Iris pigment epithelial cell (primary cell): ENCODE results near the gene CDKN1C.

Source experiments
- DNase-seq: peaks from one replicate; pipeline ENCODE4 v3.0.0-alpha.2; 2011; ENCODE audit warnings: low read depth

The CDKN1C gene

DNA sequence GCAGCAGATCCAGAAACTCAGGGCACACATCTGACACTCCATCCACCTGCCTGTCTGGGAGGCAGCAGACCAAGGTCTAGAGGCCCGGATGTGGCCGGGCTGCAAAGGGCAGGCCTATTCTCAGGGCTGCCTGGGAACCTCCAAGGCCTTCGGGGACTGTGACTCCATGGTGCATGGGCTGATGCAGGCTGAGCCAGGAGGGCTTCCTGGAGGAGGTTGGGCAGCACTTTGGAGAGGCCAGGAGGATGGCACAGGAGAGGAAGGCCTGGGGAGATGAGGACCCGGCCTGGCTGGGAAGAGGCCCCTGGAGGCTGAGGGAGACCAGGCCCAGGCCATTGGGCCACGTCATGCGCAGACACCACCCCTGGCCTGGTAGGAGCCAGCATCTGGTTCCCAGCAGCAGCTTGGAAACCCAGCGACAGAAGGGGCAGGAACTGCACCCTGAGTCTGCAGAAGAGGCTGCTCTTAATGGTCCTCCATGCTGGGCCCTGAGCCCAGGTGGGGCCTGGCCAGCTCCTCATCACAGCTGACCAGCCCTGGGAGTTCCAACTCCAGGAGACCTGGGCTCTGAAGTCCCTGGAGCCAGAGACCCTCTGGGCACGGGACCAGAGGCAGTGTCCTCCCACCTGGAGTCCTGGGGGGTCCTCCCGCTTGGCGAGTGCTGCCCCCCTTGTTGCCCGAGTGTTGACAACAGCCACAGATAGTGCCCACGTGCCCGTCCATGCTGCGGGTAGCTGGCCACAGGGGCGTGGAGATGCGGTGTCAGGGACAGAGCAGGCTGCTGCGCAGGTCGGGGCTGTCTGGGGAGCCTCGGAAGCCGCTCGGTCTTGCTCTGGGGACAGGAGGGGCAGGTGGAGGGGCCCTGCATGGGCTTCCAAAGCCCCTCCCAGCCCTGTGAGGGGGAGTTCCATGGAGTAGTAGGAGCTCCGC is 38.1 kb upstream of the CDKN1C start:
- no peak for DNase-seq

GRCh38 chr11:2922655-2923054 is 37.1 kb upstream of the CDKN1C start:
- no peak for DNase-seq

DNA sequence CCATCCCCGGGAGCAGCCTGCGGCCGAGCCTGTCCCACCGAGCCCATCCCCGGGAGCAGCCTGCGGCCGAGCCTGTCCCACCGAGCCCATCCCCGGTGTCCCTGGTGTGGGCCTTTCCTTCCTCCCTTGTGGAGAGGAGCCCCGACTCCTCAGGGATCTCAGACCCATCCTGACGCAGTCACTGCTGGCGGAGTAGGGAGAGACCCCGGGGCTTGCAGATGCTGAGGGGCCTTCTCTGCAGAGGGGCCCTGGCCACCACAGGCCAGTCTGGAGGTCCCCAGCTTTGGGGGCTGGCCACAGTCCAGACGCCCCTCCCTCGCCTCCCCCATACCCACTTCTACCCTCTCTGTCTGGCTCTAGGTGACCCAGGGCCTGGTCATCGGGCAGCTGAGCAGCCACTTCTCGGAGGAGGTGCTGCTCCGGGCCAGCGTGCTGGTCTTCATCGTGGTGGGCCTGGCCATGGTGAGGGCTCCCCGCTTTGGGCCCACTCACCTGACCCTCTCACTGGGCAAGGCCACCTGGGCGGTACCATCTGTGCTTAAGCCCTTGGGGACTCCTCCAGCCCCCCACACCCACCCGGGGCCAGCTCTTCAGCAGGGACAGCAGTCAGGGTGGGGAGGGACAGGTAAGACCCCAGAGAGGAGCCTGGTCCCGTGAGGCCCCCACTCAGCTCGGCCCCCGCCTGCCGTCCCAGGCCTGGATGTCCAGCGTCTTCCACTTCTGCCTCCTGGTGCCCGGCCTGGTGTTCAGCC is 36.3 kb upstream of the CDKN1C start:
- DNase-seq: no peak

GRCh38 chr11:2921261-2921660 is 35.7 kb upstream of the CDKN1C start:
- DNase-seq: no peak

- DNase-seq: no peak
Measured at GRCh38 chr11:2920343-2920742, 34.8 kb upstream of the CDKN1C start.

GRCh38 chr11:2919837-2920236 is 34.3 kb upstream of the CDKN1C start:
- DNase-seq: no peak

DNA sequence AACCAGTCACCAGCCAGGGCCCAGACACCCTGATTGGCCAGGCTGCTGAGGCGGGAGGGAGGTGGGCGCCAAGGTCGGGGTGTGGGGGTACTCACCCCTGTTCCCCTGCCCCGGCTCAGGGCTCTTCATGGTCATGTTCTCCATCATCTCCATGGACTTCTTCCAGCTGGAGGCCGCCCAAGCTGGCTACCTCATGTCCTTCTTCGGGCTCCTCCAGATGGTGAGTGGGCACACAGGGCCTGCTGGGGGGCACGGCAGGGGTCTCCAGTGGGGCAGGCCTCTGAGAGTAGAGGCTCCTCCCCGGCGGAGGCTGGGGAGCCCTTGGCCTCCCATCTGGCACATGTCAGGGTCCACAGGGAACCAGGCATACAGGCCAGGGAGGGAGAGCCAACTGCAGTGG is 33.6 kb upstream of the CDKN1C start:
- DNase-seq: no peak

DNA sequence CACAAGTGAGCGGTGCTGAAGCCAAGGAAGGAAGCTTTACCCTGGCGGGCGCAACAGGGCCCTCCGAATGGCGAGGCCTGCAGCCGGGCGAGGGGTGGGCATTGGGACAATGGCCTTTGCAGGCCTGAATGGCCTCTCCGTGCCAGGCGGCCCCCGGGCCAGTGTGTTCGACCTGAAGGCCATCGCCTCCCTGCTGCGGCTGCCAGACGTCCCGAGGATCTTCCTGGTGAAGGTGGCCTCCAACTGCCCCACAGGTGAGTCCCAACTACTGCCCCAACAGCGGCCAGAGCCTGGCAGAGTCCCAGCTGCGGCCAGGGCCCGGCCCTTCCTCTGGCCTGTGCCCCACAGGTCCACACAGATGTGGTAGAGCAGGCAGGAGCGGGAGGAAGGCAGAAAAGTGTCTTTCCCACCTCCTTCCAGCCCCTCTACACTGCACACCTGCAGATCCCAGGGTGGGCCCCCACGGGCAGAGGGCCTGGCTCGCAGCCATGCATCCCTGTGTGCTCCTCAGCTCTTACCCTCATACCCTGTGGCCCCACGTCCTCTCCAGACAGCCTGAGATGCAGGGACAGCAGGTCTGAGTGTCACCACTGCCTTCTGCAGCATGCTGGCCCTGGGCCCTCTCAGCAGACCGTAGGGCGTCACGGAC is 32.4 kb upstream of the CDKN1C start:
- no peak for DNase-seq

DNA sequence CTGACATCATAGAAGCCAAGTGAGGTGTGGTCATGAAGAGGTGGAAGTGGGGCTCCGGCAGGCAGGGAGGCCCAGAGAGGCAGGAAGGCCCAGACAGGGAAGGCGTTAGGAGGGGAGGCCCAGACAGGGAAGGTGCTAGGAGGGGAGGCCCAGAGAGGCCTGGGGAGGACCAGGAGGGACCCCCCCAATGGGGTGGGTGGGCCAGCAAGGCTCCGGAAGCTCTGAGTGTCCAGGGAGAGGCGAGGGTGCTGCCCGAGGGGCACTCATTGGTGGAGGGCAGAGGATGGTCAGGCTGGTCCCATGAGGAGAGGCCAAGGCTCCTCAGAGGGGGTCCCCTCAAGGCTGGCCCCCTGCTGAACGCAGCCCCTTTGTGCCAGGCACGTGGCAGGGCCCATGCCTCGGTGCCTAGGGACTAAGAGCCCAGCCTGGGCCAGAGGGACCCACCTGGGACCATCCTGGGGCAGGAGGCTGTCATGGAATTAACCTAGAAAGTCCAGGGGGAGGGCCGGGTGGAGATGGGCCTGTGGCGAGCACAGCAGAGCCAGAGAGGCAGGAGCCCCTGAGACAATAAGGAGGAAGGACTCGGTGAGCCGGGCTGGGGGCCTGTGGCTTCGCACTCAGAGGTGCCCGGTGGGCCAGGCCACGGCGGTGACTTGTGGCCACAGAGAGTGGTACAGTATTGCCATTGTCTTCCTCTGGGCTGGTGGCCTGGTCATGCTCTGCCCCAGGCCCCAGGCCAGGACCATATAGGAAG is 31.5 kb upstream of the CDKN1C start:
- no peak for DNase-seq

- no peak for DNase-seq
Measured at GRCh38 chr11:2916114-2916891, 30.7 kb upstream of the CDKN1C start.

GRCh38 chr11:2915473-2915872 is 29.9 kb upstream of the CDKN1C start:
- DNase-seq: no peak

- no peak for DNase-seq
Measured at GRCh38 chr11:2914455-2915195, 29.1 kb upstream of the CDKN1C start.

GRCh38 chr11:2913776-2914175 is 28.2 kb upstream of the CDKN1C start:
- no peak for DNase-seq

- peak; percentile 40 for DNase-seq
Measured at GRCh38 chr11:2913019-2913431, 27.4 kb upstream of the CDKN1C start.

DNA sequence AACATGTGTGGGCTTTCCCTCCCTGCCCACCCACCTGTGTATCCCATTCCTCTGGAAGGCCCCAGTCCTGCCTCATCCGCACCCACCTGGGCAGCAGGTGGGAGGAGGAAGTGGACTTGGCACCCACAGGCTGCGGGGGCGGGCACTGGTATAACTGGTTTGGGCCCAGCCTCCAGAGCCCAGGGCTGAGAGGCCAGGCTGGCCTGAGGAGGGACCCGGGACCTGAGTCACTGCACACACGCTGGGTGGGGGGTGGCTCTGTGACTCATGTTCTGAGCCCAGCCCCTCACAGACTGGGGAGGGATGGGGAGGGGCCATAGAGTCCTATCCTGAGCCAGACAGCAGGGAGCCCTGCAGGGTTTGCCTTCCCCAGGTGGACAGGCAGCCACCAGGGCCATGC is 26.9 kb upstream of the CDKN1C start:
- peak; percentile 67 for DNase-seq

DNA sequence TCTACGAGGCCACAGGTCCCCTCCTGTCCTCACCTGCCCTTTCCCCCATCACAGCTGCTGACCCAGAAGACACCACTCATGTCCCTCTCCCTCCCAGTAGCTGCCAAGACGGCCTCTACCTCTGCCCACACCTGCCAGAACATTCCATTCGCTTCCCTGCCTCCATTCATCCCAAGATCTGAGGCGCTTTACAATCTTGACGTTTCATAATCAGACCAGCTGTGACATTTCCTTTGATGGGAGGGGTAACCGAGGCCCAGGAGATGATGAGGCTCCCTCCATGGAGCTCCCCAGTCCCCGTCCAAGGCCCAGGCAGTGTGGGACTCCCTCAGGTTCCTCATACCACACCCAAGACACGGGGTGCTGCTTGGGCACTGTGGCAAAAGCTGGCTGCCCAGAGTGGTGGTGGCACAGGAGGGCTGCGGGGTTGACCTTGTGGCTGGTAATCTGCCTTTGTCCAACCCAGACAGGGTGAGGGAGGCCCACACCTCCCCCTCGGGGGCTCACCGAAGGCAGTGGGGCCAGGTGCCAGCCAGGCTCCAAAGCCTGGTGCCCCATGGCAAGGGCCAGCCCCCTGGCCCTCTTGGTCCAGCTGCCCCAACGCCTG is 26.3 kb upstream of the CDKN1C start:
- no peak for DNase-seq

GRCh38 chr11:2911088-2911784 is 25.7 kb upstream of the CDKN1C start:
- DNase-seq: no peak

DNA sequence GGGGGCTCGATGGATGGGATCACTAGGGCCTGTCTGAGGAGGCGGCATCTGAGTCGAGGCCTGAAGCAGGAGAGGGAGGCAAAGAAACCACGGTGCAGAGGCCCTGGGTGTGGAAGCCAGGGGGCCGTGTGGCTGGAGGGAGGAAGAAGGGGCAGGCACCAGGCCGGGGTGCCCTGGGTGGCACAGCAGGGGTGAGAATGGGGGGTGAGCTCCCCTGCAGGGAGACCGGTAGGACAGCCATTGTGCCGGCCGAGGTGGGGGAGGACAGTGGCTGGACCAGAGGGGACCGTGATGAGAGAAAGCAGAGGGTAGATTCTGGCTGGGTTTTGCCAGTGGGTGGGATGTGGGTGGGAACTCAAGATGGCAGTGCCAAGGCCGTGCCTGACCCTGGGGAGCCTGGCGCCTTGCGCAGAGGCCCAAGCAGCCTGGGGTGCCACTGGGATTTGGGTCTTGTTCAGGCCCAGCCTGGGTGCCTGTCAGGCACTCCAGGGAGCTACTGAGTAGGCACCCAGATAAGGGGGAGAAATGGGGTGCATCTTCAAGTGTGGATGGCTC is 24.9 kb upstream of the CDKN1C start:
- no peak for DNase-seq
